NB4 (cell line): ENCODE results near the gene RASSF4.

Source experiments
- CTCF ChIP-seq: IDR thresholded peaks from one replicate; pipeline ENCODE4 v1.5.1; 2012; ENCODE audit warnings: low read depth, low read length
- MAX ChIP-seq: IDR thresholded peaks from 2 replicates; pipeline ENCODE4 v1.6.1; 2011; ENCODE audit warnings: low read depth, low read length
- MYC ChIP-seq: IDR thresholded peaks from 2 replicates; pipeline ENCODE4 v1.6.1; 2011; ENCODE audit warnings: low read depth, low read length
- POLR2A ChIP-seq: IDR thresholded peaks from 2 replicates; pipeline ENCODE4 v1.6.1; 2011; ENCODE audit warnings: mild to moderate bottlenecking; ENCODE audit not compliant: insufficient read length; ENCODE audit errors: extremely low read depth

DNA sequence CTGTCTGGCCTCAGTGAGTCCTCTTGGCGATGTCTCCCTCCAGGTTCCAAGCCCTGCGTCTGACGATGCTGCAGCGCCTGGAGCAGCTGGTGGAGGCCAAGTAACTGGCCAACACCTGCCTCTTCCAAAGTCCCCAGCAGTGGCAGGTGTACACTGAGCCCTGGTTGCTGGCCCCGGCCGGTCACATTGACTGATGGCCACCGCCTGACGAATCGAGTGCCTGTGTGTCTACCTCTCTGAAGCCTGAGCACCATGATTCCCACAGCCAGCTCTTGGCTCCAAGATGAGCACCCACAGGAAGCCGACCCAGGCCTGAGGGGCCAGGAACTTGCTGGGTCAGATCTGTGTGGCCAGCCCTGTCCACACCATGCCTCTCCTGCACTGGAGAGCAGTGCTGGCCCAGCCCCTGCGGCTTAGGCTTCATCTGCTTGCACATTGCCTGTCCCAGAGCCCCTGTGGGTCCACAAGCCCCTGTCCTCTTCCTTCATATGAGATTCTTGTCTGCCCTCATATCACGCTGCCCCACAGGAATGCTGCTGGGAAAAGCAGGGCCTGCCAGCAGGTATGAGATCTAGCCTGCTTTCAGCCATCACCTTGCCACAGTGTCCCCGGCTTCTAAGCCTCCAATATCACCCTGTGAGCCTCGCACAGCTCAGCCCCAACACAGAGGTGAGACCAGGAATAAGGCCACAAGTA, 33.8 kb downstream of the RASSF4 start:
- TF ChIP-seq POLR2A (no peak), CTCF (no peak), MYC (no peak), MAX (no peak)
